ENCODE data around the gene SOBP.
"Not testable (repeated sequence)": the region's sequence is repeated elsewhere in the genome, so short reads cannot be mapped to it uniquely, and the experiment has no call there.

Gene SOBP

GRCh38 chr6:107466062-107466461 lies 23.9 kb upstream of the SOBP start:
- H3K4me3 ChIP-seq (ENCODE audit: low read length): no peak overlapping the region
- TF ChIP-seq ZNF274 (IDR thresholded peaks at IDR 0.05; ENCODE audit: low read depth, low read length): no peak

DNA sequence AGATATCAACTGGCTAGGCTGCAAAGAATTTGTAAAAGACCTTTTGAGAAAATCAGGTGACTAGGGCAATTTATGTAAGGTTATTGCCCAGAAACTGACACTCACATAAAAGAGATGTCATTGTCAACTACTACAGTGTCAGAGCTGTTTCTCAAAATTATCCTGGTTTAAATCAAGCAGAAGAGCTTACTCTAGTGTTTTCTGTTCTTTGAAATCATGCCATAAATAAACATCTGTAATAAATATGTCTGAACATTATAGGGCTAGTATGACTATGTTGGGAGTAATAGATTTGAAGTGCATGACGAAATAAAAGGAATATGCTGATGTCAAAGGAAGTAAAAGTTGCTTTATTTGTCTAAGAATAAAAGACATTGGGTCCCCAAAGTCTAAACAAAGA lies 19.6 kb upstream of the SOBP start:
- no peak for TF ChIP-seq ZNF274 (IDR thresholded peaks at IDR 0.05; ENCODE audit: low read depth, low read length)
- H3K4me3 ChIP-seq (ENCODE audit: low read length): no peak overlapping the region

DNA sequence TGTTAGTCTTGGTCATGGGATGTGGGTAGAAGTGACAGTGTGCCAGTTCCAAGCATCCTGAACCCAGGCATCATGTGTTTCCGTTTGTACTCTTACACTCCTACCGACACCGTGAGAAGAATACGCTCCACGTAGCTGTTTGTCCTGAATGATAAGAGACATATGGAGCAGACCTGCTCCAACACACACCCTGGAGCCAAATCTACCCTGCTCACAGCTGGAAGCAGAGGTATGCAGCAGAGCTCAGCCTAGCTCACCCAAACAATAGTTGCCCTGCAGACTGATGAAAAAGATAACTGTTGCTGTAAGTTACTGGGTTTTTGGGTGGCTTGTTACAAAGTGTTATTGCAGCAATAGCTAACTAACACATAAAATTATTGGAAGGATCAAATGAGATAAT lies 16.3 kb upstream of the SOBP start:
- no peak for TF ChIP-seq ZNF274 (IDR thresholded peaks at IDR 0.05; ENCODE audit: low read depth, low read length)

GRCh38 chr6:107475360-107475759 lies 14.6 kb upstream of the SOBP start:
- H3K4me3 ChIP-seq (ENCODE audit: low read length): not testable (repeated sequence)

More for the DNA sequence above, 16.3 kb upstream of the SOBP start:
- H3K4me3 ChIP-seq (ENCODE audit: low read length): no peak overlapping the region

DNA sequence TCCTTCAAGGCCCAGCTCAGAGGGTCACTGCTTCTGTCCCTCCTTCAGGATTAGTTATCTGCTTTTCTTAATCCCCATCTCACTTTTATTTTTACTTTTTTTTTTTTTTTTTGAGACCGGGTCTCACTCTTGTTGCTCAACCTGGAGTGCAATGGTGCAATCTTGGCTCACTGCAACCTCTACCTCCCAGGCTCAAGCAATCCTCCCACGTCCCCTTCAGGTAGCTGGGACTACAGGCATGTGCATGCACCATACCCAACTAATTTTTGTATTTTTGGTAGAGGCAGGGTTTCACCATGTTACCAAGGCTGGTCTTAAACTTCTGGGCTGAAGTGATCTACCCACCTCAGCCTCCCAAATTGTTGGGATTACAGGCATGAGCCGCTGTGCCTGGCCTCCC lies 14.1 kb upstream of the SOBP start:
- H3K4me3 ChIP-seq (ENCODE audit: low read length): not testable (repeated sequence)

DNA sequence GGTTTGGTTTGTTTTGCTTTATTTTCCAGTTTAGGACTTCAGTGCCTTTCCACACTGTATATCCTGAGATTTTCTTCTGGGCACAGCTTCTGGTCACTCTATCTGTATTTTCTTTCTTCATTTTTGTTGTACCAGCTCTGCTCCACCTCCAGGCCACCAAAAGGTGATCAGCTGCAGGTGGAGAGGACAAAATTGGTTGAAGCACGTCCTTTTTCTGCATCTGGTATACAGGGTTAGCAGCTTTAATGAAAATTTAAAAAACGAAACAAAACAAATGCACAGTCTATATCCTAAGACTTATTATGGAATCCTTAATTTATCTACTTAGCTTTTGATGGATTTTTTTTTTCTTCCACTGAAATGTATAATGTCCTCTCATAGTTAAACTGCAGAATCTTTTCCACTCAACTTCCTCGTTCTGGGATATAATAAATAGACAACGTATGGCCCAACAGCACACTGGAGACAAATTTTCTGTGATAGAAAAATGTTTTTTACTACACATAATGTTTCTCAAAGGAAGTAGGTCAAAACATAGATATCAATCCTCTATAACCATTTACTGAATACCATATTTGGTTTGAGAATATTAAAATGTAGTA lies 10.7 kb upstream of the SOBP start:
- no peak overlapping the region for H3K4me3 ChIP-seq (ENCODE audit: low read length)
- no peak for TF ChIP-seq ZNF274 (IDR thresholded peaks at IDR 0.05; ENCODE audit: low read depth, low read length)

DNA sequence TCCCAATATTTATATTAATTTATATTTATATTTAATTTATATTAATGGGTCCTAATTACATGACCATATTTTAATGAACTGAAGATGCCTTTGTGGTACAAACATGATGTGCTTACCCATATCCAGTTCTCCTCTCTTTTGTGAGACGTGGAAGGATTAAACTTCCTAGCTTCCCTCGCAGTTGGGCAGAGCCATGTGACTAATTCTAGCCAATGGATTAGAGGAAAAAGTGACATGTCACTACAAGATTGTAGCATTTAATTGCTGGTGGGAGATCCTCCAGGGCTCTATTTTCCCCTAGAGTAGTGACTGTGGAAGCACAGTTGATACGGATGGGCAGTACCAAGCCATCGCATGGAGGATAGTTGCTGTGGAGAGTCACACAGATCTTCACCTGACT lies 4.8 kb upstream of the SOBP start:
- TF ChIP-seq ZNF274 (IDR thresholded peaks at IDR 0.05; ENCODE audit: low read depth, low read length): no peak
- no peak overlapping the region for H3K4me3 ChIP-seq (ENCODE audit: low read length)

DNA sequence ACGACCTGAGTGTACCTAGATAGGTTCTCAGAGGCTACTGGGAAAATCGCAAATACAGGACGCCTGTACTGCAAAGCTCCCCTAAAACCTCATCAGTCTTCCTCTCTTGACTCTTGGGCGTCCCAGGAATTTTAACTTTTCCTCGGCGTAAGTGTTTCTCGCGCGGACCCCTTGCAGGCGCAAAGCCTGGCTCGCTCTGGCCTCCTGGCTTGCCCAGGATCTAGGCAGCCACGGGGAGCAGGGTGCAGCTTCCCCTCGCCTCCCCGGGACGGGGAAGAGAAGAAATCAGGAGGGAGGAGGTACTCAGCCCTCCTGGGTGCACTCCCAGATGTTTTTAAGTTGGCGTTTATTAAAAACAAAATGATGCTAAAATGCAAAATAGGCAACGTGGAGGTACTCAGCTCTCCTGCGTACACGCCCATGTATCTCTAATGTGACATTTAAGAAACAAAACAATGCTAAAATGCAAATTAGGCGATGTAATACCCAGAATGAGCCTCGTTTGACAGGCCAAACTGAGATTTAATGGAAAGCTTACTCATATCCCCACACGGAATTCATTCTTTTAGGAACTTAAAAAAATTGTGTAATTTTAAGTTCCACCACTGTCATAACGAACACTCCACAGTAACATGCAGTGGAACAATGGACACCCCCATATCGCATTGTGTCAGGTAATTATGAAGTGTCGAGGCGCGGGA lies 1.6 kb upstream of the SOBP start:
- peak overlapping the region; percentile 60; the same call in 1 of the 2 replicates for H3K4me3 ChIP-seq (ENCODE audit: low read length)
- no peak for TF ChIP-seq ZNF274 (IDR thresholded peaks at IDR 0.05; ENCODE audit: low read depth, low read length)

DNA sequence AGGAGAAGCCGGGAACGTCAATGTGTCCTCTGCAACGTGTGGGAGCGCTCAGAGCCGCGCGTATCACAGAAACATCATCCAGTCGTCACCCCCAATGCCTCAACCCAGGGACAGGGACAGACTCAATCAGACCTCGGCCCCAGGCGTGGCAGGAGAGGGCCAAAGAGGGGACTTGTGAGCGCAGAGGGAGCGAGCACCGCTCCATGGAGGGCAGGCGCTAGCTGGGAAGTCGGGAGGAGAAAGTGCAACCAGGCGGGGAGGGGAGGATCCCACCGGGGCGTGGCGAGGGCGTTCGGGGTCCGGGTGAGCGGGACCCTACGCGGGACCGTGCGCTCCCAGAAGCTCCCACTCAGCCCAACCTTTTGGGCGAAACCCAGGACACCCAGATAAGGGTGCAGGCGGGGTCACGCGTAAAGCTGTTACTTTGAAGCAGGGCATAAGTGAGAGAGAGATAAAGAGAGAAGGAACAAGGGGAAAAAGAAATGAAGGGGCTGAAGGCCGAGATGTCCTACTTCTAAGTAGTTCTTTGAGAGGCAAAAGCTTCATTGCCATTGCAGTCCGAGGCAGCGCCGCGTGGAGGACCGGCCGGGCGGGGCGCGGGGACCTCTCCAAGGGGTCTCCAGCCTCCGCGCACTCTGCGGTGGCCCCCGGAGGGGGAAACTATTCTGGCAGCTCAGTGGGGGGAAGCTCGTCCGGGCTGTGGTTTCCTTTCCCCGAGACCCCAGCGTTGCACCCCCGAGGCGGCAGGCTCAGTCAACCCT lies 862 bp upstream of the SOBP start:
- TF ChIP-seq ZNF274 (IDR thresholded peaks at IDR 0.05; ENCODE audit: low read depth, low read length): no peak
- peak overlapping the region; percentile 60 for H3K4me3 ChIP-seq (ENCODE audit: low read length)

GRCh38 chr6:107490566-107491137 lies 735 bp downstream of the SOBP start:
- no peak for TF ChIP-seq ZNF274 (IDR thresholded peaks at IDR 0.05; ENCODE audit: low read depth, low read length)

GRCh38 chr6:107491138-107491609 lies 1.3 kb downstream of the SOBP start:
- no peak for TF ChIP-seq ZNF274 (IDR thresholded peaks at IDR 0.05; ENCODE audit: low read depth, low read length)
- H3K4me3 ChIP-seq (ENCODE audit: low read length): peak overlapping the region; percentile 60; the same call in 1 of the 2 replicates

More at GRCh38 chr6:107490566-107491137, 735 bp downstream of the SOBP start:
- peak overlapping the region; percentile 60 for H3K4me3 ChIP-seq (ENCODE audit: low read length)

GRCh38 chr6:107491760-107492660 lies 2.1 kb downstream of the SOBP start:
- TF ChIP-seq ZNF274 (IDR thresholded peaks at IDR 0.05; ENCODE audit: low read depth, low read length): no peak
- H3K4me3 ChIP-seq (ENCODE audit: low read length): peak overlapping the region; percentile 60; the same call in 1 of the 2 replicates

GRCh38 chr6:107493158-107494057 lies 3.5 kb downstream of the SOBP start:
- H3K4me3 ChIP-seq (ENCODE audit: low read length): no peak overlapping the region
- TF ChIP-seq ZNF274 (IDR thresholded peaks at IDR 0.05; ENCODE audit: low read depth, low read length): no peak

All from GM08714 (cell line).